Chondrocyte (in vitro differentiated cells): ENCODE results near the gene ATAD2B. TPM values are rescaled to one million over a fixed set of nuclear protein-coding genes. Genes with fewer than 3 reads are reported as not detected.

ENCODE experiments used
- DNase-seq: peaks from one replicate; pipeline ENCODE4 v3.0.0; 2021; ENCODE audit warnings: mixed read lengths, low spot score
- H3K27ac Mint-ChIP-seq: one replicate; pipeline ENCODE4 v1.8.0; 2021; ENCODE audit warnings: mild to moderate bottlenecking, moderate library complexity, mixed read lengths; ENCODE audit not compliant: unreplicated experiment
- H3K27me3 Mint-ChIP-seq: 2 replicates; pipeline ENCODE4 v1.8.0; 2021; ENCODE audit warnings: low read depth, mixed read lengths
- H3K36me3 Mint-ChIP-seq: 2 replicates; pipeline ENCODE4 v1.8.0; 2021; ENCODE audit warnings: low read depth, mixed read lengths
- H3K4me1 Mint-ChIP-seq: 2 replicates; pipeline ENCODE4 v1.8.0; 2021; ENCODE audit warnings: low read depth, mild to moderate bottlenecking, mixed read lengths
- H3K4me3 Mint-ChIP-seq: one replicate; pipeline ENCODE4 v1.8.0; 2021; ENCODE audit warnings: mild to moderate bottlenecking, moderate library complexity, mixed read lengths; ENCODE audit not compliant: unreplicated experiment
- H3K9me3 Mint-ChIP-seq: 2 replicates; pipeline ENCODE4 v1.8.0; 2021; ENCODE audit warnings: low read depth, mixed read lengths
- CTCF ChIP-seq: fragments of 200-600 bp; sonication (generic); IDR thresholded peaks from 2 replicates; pipeline ENCODE4 v1.5.0; 2021; ENCODE audit warnings: antibody characterized with exemption, mild to moderate bottlenecking, moderate library complexity
- total RNA-seq: library from RNA; stranded (reverse); gene quantifications from 3 replicates; pipeline ENCODE4 v1.2.1, GENCODE V29; 2021

ATAD2B gene
- total RNA-seq, 1 donor from 2014 or later = 15.9 TPM

- peak; percentile 85 for TF ChIP-seq CTCF
- no peak overlapping the region for H3K27ac Mint-ChIP-seq
- no peaks in the 10 kb centered on the region for H3K9me3 Mint-ChIP-seq
- peaks cover 29% of the 10 kb centered on the region for H3K4me1 Mint-ChIP-seq
- DNase-seq = no peak
- H3K36me3 Mint-ChIP-seq = peaks cover 10% of the 10 kb centered on the region
- no peaks in the 10 kb centered on the region for H3K27me3 Mint-ChIP-seq
- H3K4me3 Mint-ChIP-seq = no peak overlapping the region
Measured at GRCh38 chr2:23760736-23761135, 166.2 kb downstream of the ATAD2B start.

- H3K36me3 Mint-ChIP-seq = peaks cover 20% of the 10 kb centered on the region
- DNase-seq = no peak
- peak overlapping the region; percentile 93 for H3K27ac Mint-ChIP-seq
- no peaks in the 10 kb centered on the region for H3K27me3 Mint-ChIP-seq
- no peak for TF ChIP-seq CTCF
- H3K4me1 Mint-ChIP-seq = peaks cover 34% of the 10 kb centered on the region
- H3K9me3 Mint-ChIP-seq = no peaks in the 10 kb centered on the region
- no peak overlapping the region for H3K4me3 Mint-ChIP-seq
Measured at GRCh38 chr2:23757686-23758433, 169.1 kb downstream of the ATAD2B start.

- H3K4me1 Mint-ChIP-seq = peaks cover 34% of the 10 kb centered on the region
- no peak overlapping the region for H3K27ac Mint-ChIP-seq
- H3K9me3 Mint-ChIP-seq = no peaks in the 10 kb centered on the region
- TF ChIP-seq CTCF = no peak
- H3K36me3 Mint-ChIP-seq = peaks cover 21% of the 10 kb centered on the region
- H3K4me3 Mint-ChIP-seq = no peak overlapping the region
- no peaks in the 10 kb centered on the region for H3K27me3 Mint-ChIP-seq
- DNase-seq = no peak
Measured at GRCh38 chr2:23756593-23757292, 170.2 kb downstream of the ATAD2B start.

- no peak overlapping the region for H3K4me3 Mint-ChIP-seq
- no peak for TF ChIP-seq CTCF
- H3K27me3 Mint-ChIP-seq = no peaks in the 10 kb centered on the region
- H3K4me1 Mint-ChIP-seq = peaks cover 28% of the 10 kb centered on the region
- no peaks in the 10 kb centered on the region for H3K9me3 Mint-ChIP-seq
- no peak overlapping the region for H3K27ac Mint-ChIP-seq
- H3K36me3 Mint-ChIP-seq = peaks cover 27% of the 10 kb centered on the region
- no peak for DNase-seq
Measured at GRCh38 chr2:23754970-23755369, 172.0 kb downstream of the ATAD2B start.

- Mint-ChIP-seq H3K4me3 (no peak overlapping the region), H3K9me3 (no peaks in the 10 kb centered on the region), H3K27ac (no peak overlapping the region), H3K4me1 (peaks cover 26% of the 10 kb centered on the region), H3K36me3 (peaks cover 27% of the 10 kb centered on the region), H3K27me3 (no peaks in the 10 kb centered on the region)
- TF ChIP-seq CTCF = no peak
- DNase-seq = no peak
Measured at GRCh38 chr2:23753291-23754010, 173.5 kb downstream of the ATAD2B start.
